Stomach smooth muscle (tissue), 2 donors: ENCODE data around the gene PODN.

Source experiments
- H3K27ac ChIP-seq: one replicate; pipeline ENCODE4 v1.7.0; 2013; ENCODE audit warnings: mild to moderate bottlenecking, low read length, inconsistent platforms
- H3K27me3 ChIP-seq, 2 donors: one replicate each; pipeline ENCODE4 v1.7.0; 2013; ENCODE audit warnings: low read length in 2 of 2; ENCODE audit not compliant: insufficient read depth in 2 of 2, control insufficient read depth in 1 of 2
- H3K36me3 ChIP-seq, 2 donors: one replicate each; pipeline ENCODE4 v1.7.0; 2013; ENCODE audit warnings: low read length in 2 of 2; ENCODE audit not compliant: control insufficient read depth in 2 of 2, insufficient read depth in 2 of 2
- H3K4me1 ChIP-seq: one replicate; pipeline ENCODE4 v1.7.0; 2013; ENCODE audit warnings: low read length; ENCODE audit not compliant: control insufficient read depth, insufficient read depth
- H3K4me3 ChIP-seq, 2 donors: one replicate each; pipeline ENCODE4 v1.7.0; 2013; ENCODE audit warnings: low read length in 2 of 2
- H3K9ac ChIP-seq, 2 donors: one replicate each; pipeline ENCODE4 v1.7.0; 2013; ENCODE audit warnings: low read length in 2 of 2, mild to moderate bottlenecking in 1 of 2
- H3K9me3 ChIP-seq, 2 donors: one replicate each; pipeline ENCODE4 v1.7.0; 2013; ENCODE audit warnings: low read length in 2 of 2; ENCODE audit not compliant: control insufficient read depth in 2 of 2
- donor health status: healthy.
- donor health status: Pancreatic carcinoma.

The PODN gene

GRCh38 chr1:53125623-53126360, 63.8 kb downstream of the PODN start:
- Histone ChIP-seq H3K9me3 (no peaks in the 10 kb centered on the region), H3K4me3 (peak overlapping the region in 1 of 2 donors; percentile 8), H3K27ac (peak overlapping the region; percentile 78), H3K27me3 (no peaks in the 10 kb centered on the region), H3K4me1 (peaks cover 71% of the 10 kb centered on the region), H3K9ac (peak overlapping the region; percentile 20 to 36), H3K36me3 (no peaks in the 10 kb centered on the region)

- H3K27me3 ChIP-seq, result no peaks in the 10 kb centered on the region
- H3K9me3 ChIP-seq, result no peaks in the 10 kb centered on the region
- peak overlapping the region in 1 of 2 donors; percentile 20 for H3K9ac ChIP-seq
- no peaks in the 10 kb centered on the region for H3K36me3 ChIP-seq
- peaks cover 69% of the 10 kb centered on the region for H3K4me1 ChIP-seq
- H3K4me3 ChIP-seq, result peak overlapping the region in 1 of 2 donors; percentile 8
- peak overlapping the region; percentile 78 for H3K27ac ChIP-seq
These were observed 64.5 kb downstream of the PODN start for GRCh38 chr1:53126495-53126894.

- H3K27ac ChIP-seq, result peak overlapping the region; percentile 31
These were observed 65.5 kb downstream of the PODN start for GRCh38 chr1:53127546-53127945.

GRCh38 chr1:53128401-53128800, 66.4 kb downstream of the PODN start:
- no peak overlapping the region for H3K9ac ChIP-seq
- H3K9me3 ChIP-seq, result no peaks in the 10 kb centered on the region
- H3K4me3 ChIP-seq, result no peak overlapping the region
- no peaks in the 10 kb centered on the region for H3K36me3 ChIP-seq
- H3K27me3 ChIP-seq, result no peaks in the 10 kb centered on the region
- H3K4me1 ChIP-seq, result peaks cover 67% of the 10 kb centered on the region
- H3K27ac ChIP-seq, result no peak overlapping the region

More at GRCh38 chr1:53127546-53127945, 65.5 kb downstream of the PODN start:
- Histone ChIP-seq H3K4me1 (peaks cover 69% of the 10 kb centered on the region), H3K9me3 (no peaks in the 10 kb centered on the region), H3K27me3 (no peaks in the 10 kb centered on the region), H3K36me3 (no peaks in the 10 kb centered on the region), H3K4me3 (peak overlapping the region in 1 of 2 donors; percentile 8), H3K9ac (no peak overlapping the region)

GRCh38 chr1:53129891-53130597, 68.0 kb downstream of the PODN start:
- peak overlapping the region in 1 of 2 donors; percentile 3 for H3K4me3 ChIP-seq
- H3K27me3 ChIP-seq, result no peaks in the 10 kb centered on the region
- no peaks in the 10 kb centered on the region for H3K36me3 ChIP-seq
- peaks cover 60% of the 10 kb centered on the region for H3K4me1 ChIP-seq
- H3K27ac ChIP-seq, result peak overlapping the region; percentile 96
- no peaks in the 10 kb centered on the region for H3K9me3 ChIP-seq
- peak overlapping the region in 1 of 2 donors; percentile 58 for H3K9ac ChIP-seq

GRCh38 chr1:53130598-53130877, 68.5 kb downstream of the PODN start:
- peak overlapping the region; percentile 96 for H3K27ac ChIP-seq
- H3K4me3 ChIP-seq, result no peak overlapping the region

GRCh38 chr1:53130878-53131589, 69.0 kb downstream of the PODN start:
- no peaks in the 10 kb centered on the region for H3K27me3 ChIP-seq
- peaks cover 57% of the 10 kb centered on the region for H3K4me1 ChIP-seq
- H3K36me3 ChIP-seq, result no peaks in the 10 kb centered on the region
- H3K27ac ChIP-seq, result peak overlapping the region; percentile 96
- peak overlapping the region; percentile 28 to 66 for H3K9ac ChIP-seq
- H3K9me3 ChIP-seq, result no peaks in the 10 kb centered on the region
- H3K4me3 ChIP-seq, result no peak overlapping the region

More at GRCh38 chr1:53130598-53130877, 68.5 kb downstream of the PODN start:
- Histone ChIP-seq H3K36me3 (no peaks in the 10 kb centered on the region), H3K27me3 (no peaks in the 10 kb centered on the region), H3K4me1 (peaks cover 60% of the 10 kb centered on the region), H3K9me3 (no peaks in the 10 kb centered on the region), H3K9ac (peak overlapping the region in 1 of 2 donors; percentile 58)

GRCh38 chr1:53131590-53131938, 69.6 kb downstream of the PODN start:
- peaks cover 52% of the 10 kb centered on the region for H3K4me1 ChIP-seq
- H3K27me3 ChIP-seq, result no peaks in the 10 kb centered on the region
- H3K4me3 ChIP-seq, result no peak overlapping the region

GRCh38 chr1:53132176-53132575, 70.2 kb downstream of the PODN start:
- H3K27me3 ChIP-seq, result no peaks in the 10 kb centered on the region
- peaks cover 52% of the 10 kb centered on the region for H3K4me1 ChIP-seq
- no peak overlapping the region for H3K4me3 ChIP-seq
- H3K36me3 ChIP-seq, result no peaks in the 10 kb centered on the region
- H3K27ac ChIP-seq, result peak overlapping the region; percentile 96
- no peaks in the 10 kb centered on the region for H3K9me3 ChIP-seq
- H3K9ac ChIP-seq, result peak overlapping the region in 1 of 2 donors; percentile 28

More at GRCh38 chr1:53131590-53131938, 69.6 kb downstream of the PODN start:
- Histone ChIP-seq H3K36me3 (no peaks in the 10 kb centered on the region), H3K27ac (peak overlapping the region; percentile 96), H3K9me3 (no peaks in the 10 kb centered on the region), H3K9ac (peak overlapping the region; percentile 28 to 66)

- H3K9ac ChIP-seq, result no peak overlapping the region
- no peaks in the 10 kb centered on the region for H3K27me3 ChIP-seq
- peaks cover 49% of the 10 kb centered on the region for H3K4me1 ChIP-seq
- H3K9me3 ChIP-seq, result peaks cover 0 to 5% of the 10 kb centered on the region in 2 donors
- peak overlapping the region; percentile 96 for H3K27ac ChIP-seq
- H3K4me3 ChIP-seq, result no peak overlapping the region
- no peaks in the 10 kb centered on the region for H3K36me3 ChIP-seq
These were observed 71.4 kb downstream of the PODN start for GRCh38 chr1:53133261-53134041.
